ENCODE results near the gene CDA. TPM values are rescaled to one million over a fixed set of nuclear protein-coding genes. Genes with fewer than 3 reads are reported as not detected.
A peak's percentile ranks its signal among the peaks of the same experiment; 100 is the strongest.

The CDA gene
- total and polyA plus RNA-seq, 5 donors from 2014 or later: 0.21 to 0.57 TPM; not detected in 3

- ATAC-seq (ENCODE audit: low read depth in 2 of 2): peak; percentile 31 to 50
- no peak overlapping the region for H3K27ac Mint-ChIP-seq
- H3K27ac ChIP-seq (ENCODE audit: insufficient read depth, low read length, poor library complexity, severe bottlenecking): no peak overlapping the region
- peaks cover 18% of the 10 kb centered on the region for H3K27me3 Mint-ChIP-seq
- H3K36me3 ChIP-seq (ENCODE audit: control insufficient read depth, insufficient read depth, low read length): no peaks in the 10 kb centered on the region
- H3K4me3 Mint-ChIP-seq: no peak overlapping the region
- no peak overlapping the region for H3K4me3 ChIP-seq (ENCODE audit: low read depth, low read length)
- H3K9me3 ChIP-seq (ENCODE audit: control insufficient read depth in 2 of 2, low read length in 2 of 2): no peaks in the 10 kb centered on the region
- H3K36me3 Mint-ChIP-seq: no peaks in the 10 kb centered on the region
- H3K4me1 ChIP-seq (ENCODE audit: control insufficient read depth, insufficient read depth, low read length, poor library complexity, severe bottlenecking): no peaks in the 10 kb centered on the region
- peaks cover 0 to 6% (median 2%) of the 10 kb centered on the region in 7 donors for H3K9me3 Mint-ChIP-seq
- peak; percentile 11 to 73 (median 36) for DNase-seq
- H3K4me1 Mint-ChIP-seq: peaks cover 0 to 6% (median 4%) of the 10 kb centered on the region in 4 donors
- H3K27me3 ChIP-seq (ENCODE audit: control insufficient read depth, insufficient read depth, low read length): no peaks in the 10 kb centered on the region
Observed at GRCh38 chr1:20574686-20575540, 14.0 kb upstream of the CDA start.

- Histone ChIP-seq H3K36me3 (ENCODE audit: control insufficient read depth, insufficient read depth, low read length) (no peaks in the 10 kb centered on the region), H3K9me3 (ENCODE audit: control insufficient read depth in 2 of 2, low read length in 2 of 2) (no peaks in the 10 kb centered on the region), H3K4me3 (ENCODE audit: low read depth, low read length) (no peak overlapping the region), H3K4me1 (ENCODE audit: control insufficient read depth, insufficient read depth, low read length, poor library complexity, severe bottlenecking) (no peaks in the 10 kb centered on the region), H3K27me3 (ENCODE audit: control insufficient read depth, insufficient read depth, low read length) (no peaks in the 10 kb centered on the region), H3K27ac (ENCODE audit: insufficient read depth, low read length, poor library complexity, severe bottlenecking) (no peak overlapping the region)
- Mint-ChIP-seq H3K27ac (no peak overlapping the region), H3K4me3 (no peak overlapping the region), H3K4me1 (peaks cover 0 to 6% (median 4%) of the 10 kb centered on the region in 4 donors), H3K36me3 (no peaks in the 10 kb centered on the region), H3K27me3 (peaks cover 18% of the 10 kb centered on the region), H3K9me3 (peaks cover 0 to 6% (median 2%) of the 10 kb centered on the region in 7 donors)
- ATAC-seq (ENCODE audit: low read depth in 2 of 2): no peak
- DNase-seq: no peak
Observed at GRCh38 chr1:20575541-20576336, 13.2 kb upstream of the CDA start.

- H3K27ac Mint-ChIP-seq: no peak overlapping the region
- Histone ChIP-seq H3K27ac (ENCODE audit: insufficient read depth, low read length, poor library complexity, severe bottlenecking) (no peak overlapping the region), H3K4me3 (ENCODE audit: low read depth, low read length) (no peak overlapping the region), H3K4me1 (ENCODE audit: control insufficient read depth, insufficient read depth, low read length, poor library complexity, severe bottlenecking) (no peaks in the 10 kb centered on the region), H3K27me3 (ENCODE audit: control insufficient read depth, insufficient read depth, low read length) (no peaks in the 10 kb centered on the region), H3K36me3 (ENCODE audit: control insufficient read depth, insufficient read depth, low read length) (no peaks in the 10 kb centered on the region), H3K9me3 (ENCODE audit: control insufficient read depth in 2 of 2, low read length in 2 of 2) (no peaks in the 10 kb centered on the region)
- peaks cover 0 to 6% (median 4%) of the 10 kb centered on the region in 4 donors for H3K4me1 Mint-ChIP-seq
- peaks cover 21% of the 10 kb centered on the region for H3K27me3 Mint-ChIP-seq
- peaks cover 0 to 2% (median 0%) of the 10 kb centered on the region in 7 donors for H3K9me3 Mint-ChIP-seq
- no peak for ATAC-seq (ENCODE audit: low read depth in 2 of 2)
- DNase-seq: no peak
- no peak overlapping the region for H3K4me3 Mint-ChIP-seq
- no peaks in the 10 kb centered on the region for H3K36me3 Mint-ChIP-seq
Observed at GRCh38 chr1:20578062-20578461, 10.8 kb upstream of the CDA start.

- Histone ChIP-seq H3K36me3 (ENCODE audit: control insufficient read depth, insufficient read depth, low read length) (no peaks in the 10 kb centered on the region), H3K4me3 (ENCODE audit: low read depth, low read length) (no peak overlapping the region), H3K4me1 (ENCODE audit: control insufficient read depth, insufficient read depth, low read length, poor library complexity, severe bottlenecking) (no peaks in the 10 kb centered on the region), H3K27me3 (ENCODE audit: control insufficient read depth, insufficient read depth, low read length) (no peaks in the 10 kb centered on the region), H3K9me3 (ENCODE audit: control insufficient read depth in 2 of 2, low read length in 2 of 2) (no peaks in the 10 kb centered on the region), H3K27ac (ENCODE audit: insufficient read depth, low read length, poor library complexity, severe bottlenecking) (no peak overlapping the region)
- DNase-seq (no peak), ATAC-seq (ENCODE audit: low read depth in 2 of 2) (no peak)
- H3K9me3 Mint-ChIP-seq: peaks cover 0 to 2% (median 0%) of the 10 kb centered on the region in 7 donors
- peaks cover 14% of the 10 kb centered on the region for H3K27me3 Mint-ChIP-seq
- H3K4me1 Mint-ChIP-seq: peaks cover 0 to 3% (median under 1%) of the 10 kb centered on the region in 4 donors
- H3K27ac Mint-ChIP-seq: no peak overlapping the region
- H3K4me3 Mint-ChIP-seq: no peak overlapping the region
- H3K36me3 Mint-ChIP-seq: no peaks in the 10 kb centered on the region
Observed at GRCh38 chr1:20578721-20579395, 10.0 kb upstream of the CDA start.

GRCh38 chr1:20584890-20585289, 4.0 kb upstream of the CDA start:
- Histone ChIP-seq H3K4me1 (ENCODE audit: control insufficient read depth, insufficient read depth, low read length, poor library complexity, severe bottlenecking) (no peaks in the 10 kb centered on the region), H3K9me3 (ENCODE audit: control insufficient read depth in 2 of 2, low read length in 2 of 2) (no peaks in the 10 kb centered on the region), H3K4me3 (ENCODE audit: low read depth, low read length) (no peak overlapping the region), H3K27ac (ENCODE audit: insufficient read depth, low read length, poor library complexity, severe bottlenecking) (no peak overlapping the region), H3K36me3 (ENCODE audit: control insufficient read depth, insufficient read depth, low read length) (no peaks in the 10 kb centered on the region), H3K27me3 (ENCODE audit: control insufficient read depth, insufficient read depth, low read length) (peaks cover 3% of the 10 kb centered on the region)
- no peak overlapping the region for H3K4me3 Mint-ChIP-seq
- no peak for ATAC-seq (ENCODE audit: low read depth in 2 of 2)
- no peaks in the 10 kb centered on the region for H3K36me3 Mint-ChIP-seq
- no peak for DNase-seq
- peaks cover 0 to 13% (median 5%) of the 10 kb centered on the region in 4 donors for H3K4me1 Mint-ChIP-seq
- H3K27me3 Mint-ChIP-seq: peaks cover 55% of the 10 kb centered on the region
- peaks cover 0 to 3% (median 0%) of the 10 kb centered on the region in 7 donors for H3K9me3 Mint-ChIP-seq
- no peak overlapping the region for H3K27ac Mint-ChIP-seq

GRCh38 chr1:20586953-20587660, 1.8 kb upstream of the CDA start:
- H3K4me3 Mint-ChIP-seq: no peak overlapping the region
- H3K27ac ChIP-seq (ENCODE audit: insufficient read depth, low read length, poor library complexity, severe bottlenecking): no peak overlapping the region
- DNase-seq: no peak
- H3K36me3 Mint-ChIP-seq: no peaks in the 10 kb centered on the region
- no peak overlapping the region for H3K27ac Mint-ChIP-seq
- ATAC-seq (ENCODE audit: low read depth in 2 of 2): no peak
- no peaks in the 10 kb centered on the region for H3K36me3 ChIP-seq (ENCODE audit: control insufficient read depth, insufficient read depth, low read length)
- H3K4me1 ChIP-seq (ENCODE audit: control insufficient read depth, insufficient read depth, low read length, poor library complexity, severe bottlenecking): no peaks in the 10 kb centered on the region
- H3K9me3 ChIP-seq (ENCODE audit: control insufficient read depth in 2 of 2, low read length in 2 of 2): no peaks in the 10 kb centered on the region
- H3K9me3 Mint-ChIP-seq: peaks cover 0 to 3% (median 0%) of the 10 kb centered on the region in 7 donors
- peaks cover 57% of the 10 kb centered on the region for H3K27me3 Mint-ChIP-seq
- H3K27me3 ChIP-seq (ENCODE audit: control insufficient read depth, insufficient read depth, low read length): peaks cover 11% of the 10 kb centered on the region
- H3K4me3 ChIP-seq (ENCODE audit: low read depth, low read length): no peak overlapping the region
- H3K4me1 Mint-ChIP-seq: peaks cover 0 to 13% (median 6%) of the 10 kb centered on the region in 4 donors

- Mint-ChIP-seq H3K4me3 (no peak overlapping the region), H3K27me3 (peaks cover 61% of the 10 kb centered on the region), H3K9me3 (peaks cover 0 to 3% (median 0%) of the 10 kb centered on the region in 7 donors), H3K27ac (no peak overlapping the region), H3K36me3 (no peaks in the 10 kb centered on the region), H3K4me1 (peaks cover 0 to 13% (median 6%) of the 10 kb centered on the region in 4 donors)
- H3K4me1 ChIP-seq (ENCODE audit: control insufficient read depth, insufficient read depth, low read length, poor library complexity, severe bottlenecking): no peaks in the 10 kb centered on the region
- peaks cover 11% of the 10 kb centered on the region for H3K27me3 ChIP-seq (ENCODE audit: control insufficient read depth, insufficient read depth, low read length)
- no peak for DNase-seq
- H3K9me3 ChIP-seq (ENCODE audit: control insufficient read depth in 2 of 2, low read length in 2 of 2): no peaks in the 10 kb centered on the region
- H3K4me3 ChIP-seq (ENCODE audit: low read depth, low read length): no peak overlapping the region
- H3K36me3 ChIP-seq (ENCODE audit: control insufficient read depth, insufficient read depth, low read length): no peaks in the 10 kb centered on the region
- ATAC-seq (ENCODE audit: low read depth in 2 of 2): no peak
- no peak overlapping the region for H3K27ac ChIP-seq (ENCODE audit: insufficient read depth, low read length, poor library complexity, severe bottlenecking)
Observed at GRCh38 chr1:20587661-20588053, 1.2 kb upstream of the CDA start.

Measured in CD4-positive, CD25-positive, alpha-beta regulatory T cell (primary cell).